Colonic mucosa (tissue), 4 donors: ENCODE measurements around the gene ADAM10. TPM values are rescaled to one million over a fixed set of nuclear protein-coding genes. Genes with fewer than 3 reads are reported as not detected.

ENCODE experiments used
- DNase-seq: peaks from one replicate; pipeline ENCODE4 v3.0.0-alpha.2; 2020
- H3K27ac ChIP-seq: fragments of 200-600 bp; one replicate; pipeline ENCODE4 v1.8.0; 2021
- H3K27me3 ChIP-seq: fragments of 200-600 bp; one replicate; pipeline ENCODE4 v1.8.0; 2021
- H3K36me3 ChIP-seq: fragments of 200-600 bp; one replicate; pipeline ENCODE4 v1.8.0; 2021
- H3K4me1 ChIP-seq: fragments of 200-600 bp; one replicate; pipeline ENCODE4 v1.8.0; 2021; ENCODE audit warnings: mild to moderate bottlenecking
- H3K4me3 ChIP-seq: fragments of 200-600 bp; one replicate; pipeline ENCODE4 v1.8.0; 2021
- H3K9ac ChIP-seq, 2 donors: one replicate each; pipeline ENCODE4 v1.7.0; 2013; ENCODE audit warnings: control low read depth in 2 of 2, low read depth in 2 of 2, low read length in 2 of 2
- H3K9me3 ChIP-seq: fragments of 200-600 bp; one replicate; pipeline ENCODE4 v1.8.0; 2021
- intact Hi-C: fragments of 100-400 bp; cut with DNase I; formaldehyde crosslinking; loops from one replicate; pipeline ENCODE4 v1.14.1; 2022
- total RNA-seq, 2 donors: library from RNA; stranded (reverse); fragmentation: NEBNext Ultra II Directional in 1 of 2; extraction: Animal tissue kit (Norgen Biotek cat#: 25700) in 1 of 2; gene quantifications; one replicate each; pipeline ENCODE4 v1.2.1, GENCODE V29; 2021
- TF ChIP-seq, protein P1 (sequence below): fragments of 200-600 bp; IDR thresholded peaks from one replicate; pipeline ENCODE4 v1.8.0; 2022; ENCODE audit warnings: antibody characterized with exemption, mild to moderate bottlenecking
- donor health status: healthy.
- donor health status: DM: no; HTN: no; CAD: no.
- donor health status: DM: no; HTN: no; CAD: no.

The ADAM10 gene
- total RNA-seq, 2 donors from 2014 or later, result 115 to 176 TPM

DNA sequence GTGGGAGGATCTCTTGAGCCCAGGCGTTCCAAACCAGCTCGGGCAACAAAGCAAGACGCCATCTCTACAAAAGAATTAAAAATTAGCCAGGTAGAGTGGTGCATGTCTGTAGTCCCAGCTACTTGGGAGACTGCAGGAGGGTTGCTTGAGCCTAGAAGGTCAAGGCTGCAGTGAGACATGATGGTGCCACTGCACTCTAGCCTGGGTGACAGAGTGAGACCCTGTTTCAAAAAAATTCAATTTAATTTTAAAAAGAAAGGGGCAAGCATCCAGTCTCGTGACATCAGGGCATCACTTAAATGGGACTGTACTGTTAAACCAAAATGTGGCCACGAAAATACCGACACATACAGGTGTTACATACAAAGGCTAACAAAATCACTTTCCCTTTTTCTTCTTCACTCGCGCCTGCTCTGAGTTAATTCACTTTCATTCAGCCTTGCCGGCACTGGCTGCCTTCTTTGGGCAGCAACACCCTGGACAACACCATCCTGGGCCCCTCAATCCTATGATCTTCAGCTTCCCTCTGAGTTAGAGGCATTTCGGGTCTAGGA lies 196.1 kb downstream of the ADAM10 start:
- H3K27ac ChIP-seq, result no peak overlapping the region
- intact Hi-C loops, result no loop called here

DNA sequence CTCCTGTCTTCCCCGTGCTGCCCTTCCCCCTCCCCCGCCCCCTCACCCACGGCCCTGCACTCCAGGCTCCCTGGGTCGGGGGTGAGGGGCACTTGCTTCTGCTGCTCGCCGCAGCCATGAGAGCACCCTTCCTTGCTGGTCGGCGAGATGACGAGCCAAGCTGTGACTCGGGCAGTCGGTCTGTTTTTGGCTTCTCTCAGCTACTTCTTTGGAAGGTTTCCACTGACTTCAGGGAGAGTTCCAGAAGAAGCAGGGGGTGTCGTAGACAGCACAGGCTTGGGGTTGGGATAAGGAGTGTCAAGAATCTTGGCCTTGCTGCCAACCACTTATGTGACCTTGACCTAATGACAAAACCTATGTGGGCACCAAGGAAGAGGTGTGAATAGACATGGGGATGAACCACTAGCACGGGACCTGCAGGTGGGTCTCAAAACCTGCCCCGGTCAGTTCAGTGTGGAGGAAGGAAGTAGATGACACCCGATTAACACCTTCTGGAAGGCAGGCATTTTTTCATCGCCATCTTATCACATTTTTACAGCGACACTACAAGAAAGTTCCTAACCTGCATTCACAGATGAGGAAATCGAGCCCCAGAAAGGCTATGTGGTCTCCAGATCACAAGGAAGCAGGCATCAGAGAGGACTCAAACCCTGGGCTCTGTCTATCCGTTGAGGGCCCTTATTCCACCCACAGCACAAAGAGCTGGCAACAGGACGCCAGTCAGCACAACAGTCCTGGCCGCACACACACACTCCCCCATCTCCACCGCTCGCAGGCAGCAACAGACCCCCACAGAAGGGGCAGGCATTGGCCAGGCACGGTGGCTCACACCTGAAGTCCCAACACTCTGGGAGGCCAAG lies 196.8 kb downstream of the ADAM10 start:
- H3K4me1 ChIP-seq, result no peaks in the 10 kb centered on the region
- H3K27ac ChIP-seq, result peak overlapping the region; percentile 77
- H3K4me3 ChIP-seq, result no peak overlapping the region
- no peaks in the 10 kb centered on the region for H3K27me3 ChIP-seq
- intact Hi-C loops, result no loop called here
- TF ChIP-seq, protein P1, sequence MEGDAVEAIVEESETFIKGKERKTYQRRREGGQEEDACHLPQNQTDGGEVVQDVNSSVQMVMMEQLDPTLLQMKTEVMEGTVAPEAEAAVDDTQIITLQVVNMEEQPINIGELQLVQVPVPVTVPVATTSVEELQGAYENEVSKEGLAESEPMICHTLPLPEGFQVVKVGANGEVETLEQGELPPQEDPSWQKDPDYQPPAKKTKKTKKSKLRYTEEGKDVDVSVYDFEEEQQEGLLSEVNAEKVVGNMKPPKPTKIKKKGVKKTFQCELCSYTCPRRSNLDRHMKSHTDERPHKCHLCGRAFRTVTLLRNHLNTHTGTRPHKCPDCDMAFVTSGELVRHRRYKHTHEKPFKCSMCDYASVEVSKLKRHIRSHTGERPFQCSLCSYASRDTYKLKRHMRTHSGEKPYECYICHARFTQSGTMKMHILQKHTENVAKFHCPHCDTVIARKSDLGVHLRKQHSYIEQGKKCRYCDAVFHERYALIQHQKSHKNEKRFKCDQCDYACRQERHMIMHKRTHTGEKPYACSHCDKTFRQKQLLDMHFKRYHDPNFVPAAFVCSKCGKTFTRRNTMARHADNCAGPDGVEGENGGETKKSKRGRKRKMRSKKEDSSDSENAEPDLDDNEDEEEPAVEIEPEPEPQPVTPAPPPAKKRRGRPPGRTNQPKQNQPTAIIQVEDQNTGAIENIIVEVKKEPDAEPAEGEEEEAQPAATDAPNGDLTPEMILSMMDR, result no peak
- no peak for DNase-seq
- H3K9ac ChIP-seq, result peak overlapping the region in 1 of 2 donors; percentile 76
- no peaks in the 10 kb centered on the region for H3K9me3 ChIP-seq
- no peaks in the 10 kb centered on the region for H3K36me3 ChIP-seq

More for the DNA sequence above, 196.1 kb downstream of the ADAM10 start:
- Histone ChIP-seq H3K4me1 (no peaks in the 10 kb centered on the region), H3K27me3 (no peaks in the 10 kb centered on the region), H3K9me3 (no peaks in the 10 kb centered on the region), H3K4me3 (no peak overlapping the region), H3K36me3 (no peaks in the 10 kb centered on the region), H3K9ac (no peak overlapping the region)
- no peak for DNase-seq
- TF ChIP-seq, protein P1, result no peak

DNA sequence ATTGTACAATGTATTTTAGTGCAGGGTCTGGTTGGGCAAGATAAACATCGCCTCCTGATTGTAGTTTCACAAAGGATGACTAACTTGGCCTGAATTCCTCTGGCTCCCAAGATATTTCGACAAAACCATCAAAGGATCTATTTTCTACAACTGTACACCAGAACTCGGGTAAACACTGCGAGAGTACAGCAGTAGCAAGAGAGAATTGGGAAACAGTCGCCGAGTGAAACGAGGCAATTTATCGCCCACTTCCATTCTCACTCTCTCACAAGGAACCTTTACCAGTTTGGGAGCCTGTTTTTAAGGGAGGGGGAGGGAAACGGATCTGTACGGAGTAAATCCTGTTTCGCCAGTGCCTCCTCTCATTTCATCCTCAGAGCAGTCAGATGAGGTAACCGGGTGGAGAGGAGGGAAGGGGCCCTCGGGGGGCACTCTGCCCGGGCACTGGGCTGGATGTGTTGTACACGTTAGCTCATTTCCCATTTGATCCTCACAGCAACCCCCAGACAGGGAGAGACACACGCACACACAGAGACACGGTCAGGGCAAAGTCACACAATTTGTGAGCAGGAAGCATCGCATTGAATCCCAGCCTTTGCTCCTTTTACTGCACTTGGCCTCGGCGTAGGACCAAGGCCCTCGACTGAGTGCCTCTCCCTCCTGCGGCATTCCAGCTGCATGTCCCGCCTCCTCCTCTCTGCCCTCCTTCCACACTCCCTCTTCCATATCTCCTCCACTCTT lies 197.6 kb downstream of the ADAM10 start:
- TF ChIP-seq, protein P1, result no peak
- no peak overlapping the region for H3K4me3 ChIP-seq
- H3K9me3 ChIP-seq, result no peaks in the 10 kb centered on the region
- H3K27ac ChIP-seq, result peak overlapping the region; percentile 77
- peak; percentile 81 for DNase-seq
- no peaks in the 10 kb centered on the region for H3K4me1 ChIP-seq
- peak overlapping the region; percentile 27 to 76 for H3K9ac ChIP-seq
- intact Hi-C loops, result no loop called here
- no peaks in the 10 kb centered on the region for H3K27me3 ChIP-seq
- H3K36me3 ChIP-seq, result no peaks in the 10 kb centered on the region

DNA sequence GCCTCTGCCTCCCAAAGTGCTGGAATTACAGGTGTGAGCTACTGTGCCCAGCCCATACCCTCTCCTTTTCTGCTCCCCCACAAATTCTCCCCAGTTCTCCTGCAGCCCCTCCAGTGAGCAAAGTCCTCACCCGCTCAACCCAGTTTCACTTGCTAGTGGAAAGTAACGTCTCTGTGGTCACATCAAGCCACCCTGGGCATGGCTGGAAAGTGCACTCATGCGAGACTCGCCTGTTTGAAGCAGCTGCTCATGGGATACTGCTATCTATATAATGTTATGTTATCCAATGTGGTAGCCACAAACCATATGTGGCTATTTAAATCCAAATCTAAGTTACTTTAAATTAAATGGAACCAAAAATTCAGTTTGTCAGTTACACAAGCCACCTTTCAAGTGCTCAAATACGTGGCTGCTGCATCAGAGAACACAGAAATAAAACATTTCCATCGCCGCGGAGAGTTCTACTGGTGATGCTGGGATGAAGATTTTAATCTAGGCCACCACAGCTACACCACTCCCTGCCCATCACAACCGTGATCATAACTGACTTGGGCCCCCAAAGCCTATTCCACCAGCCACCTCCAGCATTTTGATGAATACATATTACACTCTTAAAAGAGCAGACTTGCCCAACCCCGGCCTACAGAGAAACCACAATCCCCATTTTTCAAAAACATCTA lies 198.3 kb downstream of the ADAM10 start:
- no peaks in the 10 kb centered on the region for H3K4me1 ChIP-seq
- H3K9me3 ChIP-seq, result no peaks in the 10 kb centered on the region
- TF ChIP-seq, protein P1, result no peak
- H3K27me3 ChIP-seq, result no peaks in the 10 kb centered on the region
- peak overlapping the region; percentile 77 for H3K27ac ChIP-seq
- H3K4me3 ChIP-seq, result no peak overlapping the region
- peak overlapping the region in 1 of 2 donors; percentile 76 for H3K9ac ChIP-seq
- H3K36me3 ChIP-seq, result no peaks in the 10 kb centered on the region
- intact Hi-C loops, result no loop called here
- DNase-seq, result no peak

DNA sequence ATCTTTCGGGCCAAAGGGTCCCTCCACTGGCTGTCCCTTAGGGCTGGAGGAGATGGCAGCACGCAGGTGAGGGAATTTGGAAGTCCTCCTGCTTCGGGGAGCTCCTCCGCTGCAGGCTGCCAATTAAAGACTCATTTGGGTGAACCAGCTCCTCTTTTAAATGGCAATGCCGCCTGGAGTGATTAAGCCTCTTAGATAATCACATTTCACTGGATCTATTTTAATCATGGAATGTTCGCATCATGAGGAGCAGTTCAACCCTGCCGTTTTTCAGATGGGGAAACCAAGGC lies 199.8 kb downstream of the ADAM10 start:
- no peaks in the 10 kb centered on the region for H3K36me3 ChIP-seq
- no peaks in the 10 kb centered on the region for H3K9me3 ChIP-seq
- H3K27ac ChIP-seq, result no peak overlapping the region
- H3K9ac ChIP-seq, result no peak overlapping the region
- H3K4me3 ChIP-seq, result no peak overlapping the region
- no peaks in the 10 kb centered on the region for H3K27me3 ChIP-seq
- TF ChIP-seq, protein P1, result no peak
- intact Hi-C loops, result no loop called here
- H3K4me1 ChIP-seq, result no peaks in the 10 kb centered on the region
- no peak for DNase-seq
